ENCODE measurements around the gene LAPTM4A. TPM values are rescaled to one million over a fixed set of nuclear protein-coding genes. Genes with fewer than 3 reads are reported as not detected.

LAPTM4A gene
- total RNA-seq, 2 experiments from 2014 or later: 8.4 to 26.2 TPM

DNA sequence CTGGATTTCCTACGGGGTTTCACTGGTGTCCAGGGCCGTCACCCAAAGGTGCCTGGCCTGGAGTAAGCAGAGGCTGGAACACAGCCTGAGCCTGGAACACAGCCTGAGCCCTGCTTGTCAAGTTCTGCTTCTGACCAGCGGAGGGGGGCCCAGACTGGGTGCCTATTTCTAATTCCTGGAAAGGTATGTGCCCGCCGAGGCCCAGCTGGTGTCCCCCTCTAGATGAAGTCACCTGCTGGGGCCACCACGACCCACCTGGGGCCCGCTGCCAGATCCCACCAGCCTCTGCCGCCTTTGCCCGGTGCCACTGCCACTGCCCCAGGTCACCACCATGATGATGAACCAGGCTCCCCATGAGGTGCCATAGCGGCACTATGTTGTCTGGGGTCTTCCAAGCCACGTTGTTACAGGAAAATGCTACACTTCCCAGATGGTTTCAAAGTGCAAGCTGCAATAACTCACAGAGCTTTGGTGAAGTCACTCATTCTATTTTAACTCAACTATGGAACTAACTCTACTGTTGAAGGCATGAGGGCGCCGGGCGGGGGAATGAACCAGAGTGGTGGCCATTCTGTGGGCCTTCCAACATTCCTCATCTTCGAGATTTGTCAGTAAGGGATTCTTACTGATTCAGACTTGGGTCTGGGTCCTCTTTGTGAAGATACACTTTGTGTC lies 40.9 kb upstream of the LAPTM4A start:
- no peak overlapping the region for H2AFZ ChIP-seq (ENCODE audit: low read length)
- no peaks in the 10 kb centered on the region for H3K9me2 ChIP-seq (ENCODE audit: insufficient read depth, low read length)
- H3K4me2 ChIP-seq (ENCODE audit: low read length): no peak overlapping the region
- no peaks in the 10 kb centered on the region for H3K36me3 ChIP-seq (ENCODE audit: insufficient read depth, low read length)
- TF ChIP-seq, protein P1, sequence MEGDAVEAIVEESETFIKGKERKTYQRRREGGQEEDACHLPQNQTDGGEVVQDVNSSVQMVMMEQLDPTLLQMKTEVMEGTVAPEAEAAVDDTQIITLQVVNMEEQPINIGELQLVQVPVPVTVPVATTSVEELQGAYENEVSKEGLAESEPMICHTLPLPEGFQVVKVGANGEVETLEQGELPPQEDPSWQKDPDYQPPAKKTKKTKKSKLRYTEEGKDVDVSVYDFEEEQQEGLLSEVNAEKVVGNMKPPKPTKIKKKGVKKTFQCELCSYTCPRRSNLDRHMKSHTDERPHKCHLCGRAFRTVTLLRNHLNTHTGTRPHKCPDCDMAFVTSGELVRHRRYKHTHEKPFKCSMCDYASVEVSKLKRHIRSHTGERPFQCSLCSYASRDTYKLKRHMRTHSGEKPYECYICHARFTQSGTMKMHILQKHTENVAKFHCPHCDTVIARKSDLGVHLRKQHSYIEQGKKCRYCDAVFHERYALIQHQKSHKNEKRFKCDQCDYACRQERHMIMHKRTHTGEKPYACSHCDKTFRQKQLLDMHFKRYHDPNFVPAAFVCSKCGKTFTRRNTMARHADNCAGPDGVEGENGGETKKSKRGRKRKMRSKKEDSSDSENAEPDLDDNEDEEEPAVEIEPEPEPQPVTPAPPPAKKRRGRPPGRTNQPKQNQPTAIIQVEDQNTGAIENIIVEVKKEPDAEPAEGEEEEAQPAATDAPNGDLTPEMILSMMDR (conservative IDR thresholded peaks at IDR 0.05; ENCODE audit: low read length): no peak
- no peak for TF ChIP-seq EZH2phosphoT487 (IDR thresholded peaks at IDR 0.05; ENCODE audit: borderline replicate concordance, low read depth, low read length)
- no peaks in the 10 kb centered on the region for H3K79me2 ChIP-seq (ENCODE audit: insufficient read depth, low read depth, low read length)
- CTCF ChIA-PET (ENCODE audit: unreplicated experiment): no interaction called here
- intact Hi-C loops (cut with micrococcal nuclease; ENCODE audit: unreplicated experiment): no loop called here
- H4K20me1 ChIP-seq (ENCODE audit: insufficient read depth, low read length): no peaks in the 10 kb centered on the region
- POLR2A ChIA-PET: interaction anchor here (1.1 kb wide), 1 partner anchor 59 kb away, joined by 4 read pairs; no protein-coding TSS in a partner anchor
- no peak overlapping the region for H3K4me3 ChIP-seq (ENCODE audit: low read depth, low read length, poor library complexity, severe bottlenecking)
- no peak overlapping the region for H3K27ac ChIP-seq (ENCODE audit: low read depth, low read length, poor library complexity, severe bottlenecking)
- H3K4me1 ChIP-seq (ENCODE audit: insufficient read depth, low read length, poor library complexity, severe bottlenecking): no peaks in the 10 kb centered on the region
- no peak for DNase-seq (ENCODE audit: low spot score)
- no peaks in the 10 kb centered on the region for H3K9me3 ChIP-seq (ENCODE audit: low read length)
- BruUV-seq (replicated peaks): no TSS peak

DNA sequence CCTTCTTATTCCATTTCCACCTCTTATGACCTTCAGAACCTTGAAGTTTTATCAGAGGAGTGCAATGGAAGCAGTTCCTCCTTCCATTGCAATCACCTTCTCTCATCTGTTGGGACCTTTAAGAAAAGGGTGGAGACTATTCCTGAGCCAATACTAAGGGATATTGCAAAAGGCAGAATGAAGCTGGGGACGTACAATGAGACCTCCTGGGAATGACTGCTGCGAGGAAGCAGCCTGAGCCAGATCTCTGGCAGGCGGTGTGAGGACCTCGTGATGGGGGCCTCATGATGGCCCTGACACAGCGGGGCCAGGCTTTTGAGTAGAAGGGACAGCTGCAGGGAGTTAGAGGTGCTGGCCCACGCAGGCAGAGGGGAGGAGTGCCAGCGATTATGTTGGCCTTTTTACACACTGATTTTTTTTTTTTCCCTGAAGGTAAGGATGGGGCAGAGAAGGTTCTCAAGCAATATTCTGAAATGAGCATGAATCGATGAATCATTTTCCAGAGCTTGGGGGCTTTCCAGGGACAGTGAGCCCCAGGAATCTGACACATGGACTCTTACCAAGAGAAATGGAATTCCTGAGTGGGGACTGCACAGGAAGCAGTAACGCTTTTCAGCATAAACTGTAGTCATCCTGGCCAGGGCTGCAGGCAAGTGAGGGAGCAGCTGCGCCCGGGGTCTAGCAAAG lies 40.0 kb upstream of the LAPTM4A start:
- Histone ChIP-seq H3K9me2 (ENCODE audit: insufficient read depth, low read length) (no peaks in the 10 kb centered on the region), H3K9me3 (ENCODE audit: low read length) (no peaks in the 10 kb centered on the region), H3K4me2 (ENCODE audit: low read length) (no peak overlapping the region), H3K4me1 (ENCODE audit: insufficient read depth, low read length, poor library complexity, severe bottlenecking) (no peaks in the 10 kb centered on the region), H3K79me2 (ENCODE audit: insufficient read depth, low read depth, low read length) (no peaks in the 10 kb centered on the region), H4K20me1 (ENCODE audit: insufficient read depth, low read length) (no peaks in the 10 kb centered on the region), H3K4me3 (ENCODE audit: low read depth, low read length, poor library complexity, severe bottlenecking) (no peak overlapping the region), H3K36me3 (ENCODE audit: insufficient read depth, low read length) (no peaks in the 10 kb centered on the region), H2AFZ (ENCODE audit: low read length) (no peak overlapping the region), H3K27ac (ENCODE audit: low read depth, low read length, poor library complexity, severe bottlenecking) (no peak overlapping the region)
- intact Hi-C loops (cut with micrococcal nuclease; ENCODE audit: unreplicated experiment): no loop called here
- no TSS peak for BruUV-seq (replicated peaks)
- ChIA-PET POLR2A (interaction anchor here (1.1 kb wide), 1 partner anchor 58 kb away, joined by 4 read pairs; no protein-coding TSS in a partner anchor), CTCF (ENCODE audit: unreplicated experiment) (no interaction called here)
- no peak for TF ChIP-seq EZH2phosphoT487 (IDR thresholded peaks at IDR 0.05; ENCODE audit: borderline replicate concordance, low read depth, low read length)
- TF ChIP-seq, protein P1 (conservative IDR thresholded peaks at IDR 0.05; ENCODE audit: low read length): no peak
- no peak for DNase-seq (ENCODE audit: low spot score)

Data from OCI-LY7 (cell line).